PFSK-1 (cell line): ENCODE data around the gene PRDM16.

Source experiments
- POLR2AphosphoS5 ChIP-seq: IDR thresholded peaks from 2 replicates; pipeline ENCODE4 v1.6.1; 2012; ENCODE audit warnings: low read depth, mild to moderate bottlenecking, control low read depth, low read length, moderate library complexity
- REST ChIP-seq, 2 experiments: IDR thresholded peaks; 2 replicates each; pipeline versions ENCODE4 v1.6.1 to v1.8.0; 2011 to 2012; ENCODE audit warnings: low read depth in 2 of 2, low read length in 2 of 2, control low read depth in 1 of 2, inconsistent platforms in 1 of 2, mild to moderate bottlenecking in 1 of 2, moderate library complexity in 1 of 2; ENCODE audit not compliant: insufficient read depth in 1 of 2
- SIN3A ChIP-seq: IDR thresholded peaks from 2 replicates; pipeline ENCODE4 v1.6.1; 2012; ENCODE audit warnings: mild to moderate bottlenecking, low read length, moderate library complexity, borderline replicate concordance; ENCODE audit not compliant: insufficient read depth
- TAF1 ChIP-seq: IDR thresholded peaks from 2 replicates; pipeline ENCODE4 v1.6.1; 2012; ENCODE audit warnings: low read length, control low read depth, borderline replicate concordance; ENCODE audit not compliant: insufficient read depth

- TF ChIP-seq POLR2AphosphoS5 (no peak), REST (IDR thresholded peaks at IDR 0.05; ENCODE audit: insufficient read depth in 1 of 2, low read depth in 2 of 2, low read length in 2 of 2) (no peak), TAF1 (no peak), SIN3A (no peak)
These were observed 44.2 kb downstream of the PRDM16 start for GRCh38 chr1:3113047-3113740.
